Peyer's patch (tissue), 4 donors: ENCODE results near the gene YTHDC1.

Experiments used
- CTCF ChIP-seq, 6 experiments: fragments of 450-650 bp in 4 of 6; fragments of 200-600 bp in 2 of 6; sonication (generic) in 1 of 6; IDR thresholded peaks; one replicate each; pipeline ENCODE4 v1.5.1; 2017 to 2019; ENCODE audit warnings: antibody characterized with exemption in 6 of 6, mild to moderate bottlenecking in 3 of 6, moderate library complexity in 1 of 6
- POLR2A ChIP-seq, 2 donors: fragments of 450-650 bp; IDR thresholded peaks; one replicate each; pipeline ENCODE4 v1.5.1; 2017; ENCODE audit warnings: antibody characterized with exemption in 2 of 2, mild to moderate bottlenecking in 2 of 2, moderate library complexity in 2 of 2

- TF ChIP-seq CTCF (IDR thresholded peaks at IDR 0.05) (no peak), POLR2A (IDR thresholded peaks at IDR 0.05) (no peak)
These were observed 72.3 kb downstream of the YTHDC1 start for GRCh38 chr4:68277627-68278026.
